Mesenteric fat pad (tissue), 1 donor: ENCODE measurements around the gene RPL36AL. TPM values are rescaled to one million over a fixed set of nuclear protein-coding genes. Genes with fewer than 3 reads are reported as not detected.
"Not testable (repeated sequence)": the region's sequence is repeated elsewhere in the genome, so short reads cannot be mapped to it uniquely, and the experiment has no call there.

ENCODE experiments used
- DNase-seq: peaks from one replicate; pipeline ENCODE4 v3.0.0-alpha.2; 2020; ENCODE audit warnings: low spot score
- total RNA-seq: library from RNA; stranded (reverse); fragmentation: NEBNext Ultra II Directional; extraction: Animal tissue kit (Norgen Biotek cat#: 25700); gene quantifications from one replicate; pipeline ENCODE4 v1.2.1, GENCODE V29; 2021
- donor health status: DM: yes; HTN: yes; CAD: no.

RPL36AL gene
- total RNA-seq, 1 donor from 2014 or later: 138 TPM

- no peak for DNase-seq
Measured at GRCh38 chr14:49619730-49620129, 696 bp downstream of the RPL36AL start.

- DNase-seq: not testable (repeated sequence)
Measured at GRCh38 chr14:49619273-49619672, 1.2 kb downstream of the RPL36AL start.

- DNase-seq: no peak
Measured at GRCh38 chr14:49617852-49618519, 2.4 kb downstream of the RPL36AL start.

GRCh38 chr14:49615776-49616175, 4.7 kb downstream of the RPL36AL start:
- DNase-seq: no peak

- no peak for DNase-seq
Measured at GRCh38 chr14:49614196-49614595, 6.2 kb downstream of the RPL36AL start.

- no peak for DNase-seq
Measured at GRCh38 chr14:49612671-49613070, 7.8 kb downstream of the RPL36AL start.

GRCh38 chr14:49612251-49612650, 8.2 kb downstream of the RPL36AL start:
- no peak for DNase-seq

- DNase-seq: no peak
Measured at GRCh38 chr14:49607583-49607982, 12.8 kb downstream of the RPL36AL start.

GRCh38 chr14:49598485-49599300, 21.7 kb downstream of the RPL36AL start, which contains the start of gene LRR1:
Gene LRR1 (plus strand): TSS chr14:49598940. CDS start chr14:49599021, 81 bp downstream.
- DNase-seq: peak; percentile 96

- no peak for DNase-seq
Measured at GRCh38 chr14:49598189-49598484, 22.3 kb downstream of the RPL36AL start.

GRCh38 chr14:49594347-49595091, 25.9 kb downstream of the RPL36AL start:
- DNase-seq: no peak

- no peak for DNase-seq
Measured at GRCh38 chr14:49593016-49593415, 27.4 kb downstream of the RPL36AL start.

- no peak for DNase-seq
Measured at GRCh38 chr14:49589387-49589786, 31.0 kb downstream of the RPL36AL start.

GRCh38 chr14:49586673-49587460, 33.6 kb downstream of the RPL36AL start:
- no peak for DNase-seq

GRCh38 chr14:49585803-49586672, 34.4 kb downstream of the RPL36AL start, which contains the start of gene RPS29:
Gene RPS29 (minus strand): TSS chr14:49586380. CDS start chr14:49586346, 34 bp downstream.
- peak; percentile 98 for DNase-seq

GRCh38 chr14:49584981-49585640, 35.3 kb downstream of the RPL36AL start:
- not testable (repeated sequence) for DNase-seq

- no peak for DNase-seq
Measured at GRCh38 chr14:49584058-49584457, 36.4 kb downstream of the RPL36AL start.

- DNase-seq: no peak
Measured at GRCh38 chr14:49583629-49584028, 36.8 kb downstream of the RPL36AL start.
